Measurements from ENCODE around the gene EEPD1.
"Not testable (repeated sequence)": the region's sequence is repeated elsewhere in the genome, so short reads cannot be mapped to it uniquely, and the experiment has no call there.

EEPD1 gene

DNA sequence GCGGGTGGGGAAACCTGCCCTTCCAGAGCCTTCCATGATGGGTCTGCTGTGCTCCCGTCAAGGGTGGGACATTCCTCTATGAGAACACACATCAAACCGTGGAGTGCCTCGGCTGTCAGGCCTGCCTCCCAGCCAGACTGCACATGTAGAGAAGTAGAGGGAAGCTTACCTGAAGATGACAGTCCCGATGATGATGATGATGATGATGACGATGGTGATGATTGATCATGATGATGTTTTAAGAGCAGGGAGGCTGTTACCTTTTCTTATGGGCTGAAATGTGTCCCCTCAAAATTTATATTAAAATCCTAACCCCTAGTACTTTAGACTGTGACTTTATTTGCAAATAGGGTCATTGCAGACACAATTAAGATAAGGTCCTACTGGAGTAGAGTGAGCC is 160.6 kb downstream of the EEPD1 start:
- Histone ChIP-seq H3K4me1 (ENCODE audit: control insufficient read depth in 1 of 2, insufficient read depth in 2 of 2, low read length in 2 of 2) (peaks cover 0 to 4% of the 10 kb centered on the region in 2 donors), H3K27me3 (ENCODE audit: control insufficient read depth in 1 of 2, insufficient read depth in 2 of 2, low read length in 2 of 2) (no peaks in the 10 kb centered on the region), H3K36me3 (ENCODE audit: control insufficient read depth in 1 of 2, insufficient read depth in 2 of 2, low read length in 2 of 2) (no peaks in the 10 kb centered on the region), H3K9me3 (ENCODE audit: control insufficient read depth in 1 of 2, low read length in 2 of 2) (no peaks in the 10 kb centered on the region), H3K27ac (ENCODE audit: low read depth, low read length) (no peak overlapping the region), H3K9ac (ENCODE audit: low read depth in 1 of 2, low read length in 2 of 2) (no peak overlapping the region), H3K4me3 (ENCODE audit: low read depth in 1 of 2, low read length in 2 of 2) (no peak overlapping the region)

DNA sequence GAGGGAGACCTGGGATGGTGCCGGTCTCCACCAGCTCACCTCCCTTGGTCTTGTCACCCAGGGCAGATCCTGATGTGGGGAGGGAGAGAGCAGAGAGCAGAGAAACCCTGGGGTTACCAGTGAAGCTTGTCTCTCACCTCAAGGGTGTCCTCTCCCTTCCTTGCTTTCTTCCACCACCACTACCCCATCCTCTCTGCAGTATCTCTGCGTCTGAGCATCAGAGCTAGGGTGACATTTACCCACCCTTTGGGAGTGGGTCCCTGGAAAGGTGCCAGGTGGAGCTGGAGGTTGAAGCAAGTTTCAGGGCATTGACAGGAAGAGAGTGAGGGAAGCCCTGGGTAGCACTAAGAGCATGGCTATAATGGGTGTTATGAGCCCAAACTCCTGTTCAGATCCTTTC is 161.4 kb downstream of the EEPD1 start:
- Histone ChIP-seq H3K36me3 (ENCODE audit: control insufficient read depth in 1 of 2, insufficient read depth in 2 of 2, low read length in 2 of 2) (no peaks in the 10 kb centered on the region), H3K4me3 (ENCODE audit: low read depth in 1 of 2, low read length in 2 of 2) (no peak overlapping the region), H3K4me1 (ENCODE audit: control insufficient read depth in 1 of 2, insufficient read depth in 2 of 2, low read length in 2 of 2) (peaks cover 0 to 4% of the 10 kb centered on the region in 2 donors), H3K9ac (ENCODE audit: low read depth in 1 of 2, low read length in 2 of 2) (no peak overlapping the region), H3K27me3 (ENCODE audit: control insufficient read depth in 1 of 2, insufficient read depth in 2 of 2, low read length in 2 of 2) (no peaks in the 10 kb centered on the region), H3K9me3 (ENCODE audit: control insufficient read depth in 1 of 2, low read length in 2 of 2) (no peaks in the 10 kb centered on the region), H3K27ac (ENCODE audit: low read depth, low read length) (no peak overlapping the region)

DNA sequence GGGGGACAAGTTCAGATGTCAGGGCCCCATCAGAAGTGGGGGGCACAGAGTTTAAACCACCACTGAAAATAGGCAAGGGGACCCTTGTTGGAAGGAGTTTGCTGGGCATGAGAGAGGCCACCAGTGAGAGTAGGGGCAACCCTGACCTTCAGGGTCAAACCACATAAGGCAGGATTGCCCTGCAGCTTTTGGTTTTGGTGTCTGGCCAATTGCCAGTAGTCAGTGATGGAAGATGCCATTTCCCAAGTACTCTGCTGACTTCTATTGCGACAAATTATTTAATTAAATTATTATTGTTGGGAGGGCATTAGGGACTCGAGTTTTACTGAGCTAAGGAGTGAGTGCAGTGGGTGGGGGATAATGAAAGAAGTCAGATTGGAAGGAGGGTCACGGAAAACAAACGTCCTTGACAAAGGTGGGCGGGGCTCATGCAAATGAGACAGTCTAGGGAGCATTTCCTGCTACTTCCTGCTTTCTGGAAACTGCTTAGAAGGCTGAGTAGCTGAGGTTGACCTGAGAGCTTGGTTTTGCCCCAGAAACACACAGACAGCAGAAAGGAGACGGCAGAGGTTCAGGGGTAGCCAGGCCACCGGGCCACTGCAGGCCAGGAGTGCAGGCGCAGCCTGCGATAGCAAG is 162.4 kb downstream of the EEPD1 start:
- H3K4me1 ChIP-seq (ENCODE audit: control insufficient read depth in 1 of 2, insufficient read depth in 2 of 2, low read length in 2 of 2), result peaks cover 0 to 4% of the 10 kb centered on the region in 2 donors
- no peak overlapping the region for H3K9ac ChIP-seq (ENCODE audit: low read depth in 1 of 2, low read length in 2 of 2)
- no peak overlapping the region for H3K27ac ChIP-seq (ENCODE audit: low read depth, low read length)
- H3K36me3 ChIP-seq (ENCODE audit: control insufficient read depth in 1 of 2, insufficient read depth in 2 of 2, low read length in 2 of 2), result no peaks in the 10 kb centered on the region
- no peaks in the 10 kb centered on the region for H3K27me3 ChIP-seq (ENCODE audit: control insufficient read depth in 1 of 2, insufficient read depth in 2 of 2, low read length in 2 of 2)
- H3K9me3 ChIP-seq (ENCODE audit: control insufficient read depth in 1 of 2, low read length in 2 of 2), result no peaks in the 10 kb centered on the region
- no peak overlapping the region for H3K4me3 ChIP-seq (ENCODE audit: low read depth in 1 of 2, low read length in 2 of 2)

DNA sequence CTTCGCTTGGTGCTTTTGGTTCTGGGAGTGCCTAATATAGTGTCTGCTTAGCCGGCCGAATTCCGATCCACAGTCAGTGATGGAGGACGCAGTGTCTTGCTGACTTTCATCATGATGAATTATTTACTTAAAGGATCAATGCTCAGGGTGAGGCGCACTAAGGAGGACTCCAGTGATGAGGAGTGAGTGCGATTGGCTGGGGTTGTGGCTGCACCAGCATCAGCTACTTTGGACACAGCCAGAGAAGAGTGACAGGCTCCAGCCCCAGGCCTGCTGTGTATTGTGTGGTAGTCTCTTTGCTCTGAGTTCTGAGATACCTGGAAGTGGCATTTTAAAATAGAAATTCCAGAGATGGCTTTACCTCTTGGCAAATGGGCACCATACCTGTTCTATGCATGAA is 163.3 kb downstream of the EEPD1 start:
- Histone ChIP-seq H3K4me1 (ENCODE audit: control insufficient read depth in 1 of 2, insufficient read depth in 2 of 2, low read length in 2 of 2) (peaks cover 0 to 4% of the 10 kb centered on the region in 2 donors), H3K36me3 (ENCODE audit: control insufficient read depth in 1 of 2, insufficient read depth in 2 of 2, low read length in 2 of 2) (no peaks in the 10 kb centered on the region), H3K27me3 (ENCODE audit: control insufficient read depth in 1 of 2, insufficient read depth in 2 of 2, low read length in 2 of 2) (no peaks in the 10 kb centered on the region), H3K4me3 (ENCODE audit: low read depth in 1 of 2, low read length in 2 of 2) (no peak overlapping the region), H3K9me3 (ENCODE audit: control insufficient read depth in 1 of 2, low read length in 2 of 2) (no peaks in the 10 kb centered on the region), H3K27ac (ENCODE audit: low read depth, low read length) (no peak overlapping the region), H3K9ac (ENCODE audit: low read depth in 1 of 2, low read length in 2 of 2) (no peak overlapping the region)

DNA sequence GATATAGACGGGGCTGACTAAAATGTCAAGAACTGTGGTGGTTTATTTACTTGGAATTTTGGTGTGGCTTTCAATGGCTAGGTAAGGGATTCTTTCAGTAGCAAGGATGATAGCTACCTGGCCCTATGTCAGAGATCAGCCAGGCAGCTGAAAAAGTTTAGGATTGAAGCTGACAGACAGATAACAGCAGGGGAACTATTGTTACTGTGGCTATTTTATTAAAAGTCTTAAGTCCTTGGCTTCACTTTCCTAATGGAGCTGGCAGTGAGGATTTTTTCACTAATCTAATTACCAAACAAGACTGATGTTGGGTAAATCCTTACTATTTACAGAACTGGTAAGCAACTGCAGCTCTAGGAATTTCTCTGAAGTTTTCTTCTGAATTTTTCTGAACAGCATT is 164.2 kb downstream of the EEPD1 start:
- H3K27ac ChIP-seq (ENCODE audit: low read depth, low read length), result no peak overlapping the region
- H3K36me3 ChIP-seq (ENCODE audit: control insufficient read depth in 1 of 2, insufficient read depth in 2 of 2, low read length in 2 of 2), result no peaks in the 10 kb centered on the region
- H3K4me1 ChIP-seq (ENCODE audit: control insufficient read depth in 1 of 2, insufficient read depth in 2 of 2, low read length in 2 of 2), result peaks cover 0 to 4% of the 10 kb centered on the region in 2 donors
- H3K4me3 ChIP-seq (ENCODE audit: low read depth in 1 of 2, low read length in 2 of 2), result no peak overlapping the region
- no peaks in the 10 kb centered on the region for H3K9me3 ChIP-seq (ENCODE audit: control insufficient read depth in 1 of 2, low read length in 2 of 2)
- H3K9ac ChIP-seq (ENCODE audit: low read depth in 1 of 2, low read length in 2 of 2), result no peak overlapping the region
- no peaks in the 10 kb centered on the region for H3K27me3 ChIP-seq (ENCODE audit: control insufficient read depth in 1 of 2, insufficient read depth in 2 of 2, low read length in 2 of 2)

DNA sequence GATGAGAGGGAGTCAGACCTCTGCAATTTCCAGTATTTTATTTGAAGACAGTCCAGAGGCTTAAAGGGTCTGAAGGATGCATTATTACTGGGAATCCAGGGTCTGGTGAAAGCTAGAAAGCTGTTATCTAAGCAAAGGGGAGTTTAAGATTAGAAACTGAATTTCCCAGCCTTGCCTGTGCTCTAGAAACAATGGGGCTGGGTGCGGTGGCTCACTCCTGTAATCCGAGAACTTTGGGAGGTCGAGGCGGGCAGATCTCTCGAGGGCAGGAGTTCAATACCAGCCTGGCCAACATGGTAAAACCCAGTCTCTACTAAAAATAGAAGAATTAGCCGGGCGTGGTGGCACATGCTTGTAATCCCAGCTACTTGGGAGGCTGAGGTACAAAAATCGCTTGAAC is 165.1 kb downstream of the EEPD1 start:
- Histone ChIP-seq H3K4me3 (ENCODE audit: low read depth in 1 of 2, low read length in 2 of 2) (no peak overlapping the region), H3K9me3 (ENCODE audit: control insufficient read depth in 1 of 2, low read length in 2 of 2) (no peaks in the 10 kb centered on the region), H3K9ac (ENCODE audit: low read depth in 1 of 2, low read length in 2 of 2) (no peak overlapping the region), H3K27ac (ENCODE audit: low read depth, low read length) (no peak overlapping the region), H3K4me1 (ENCODE audit: control insufficient read depth in 1 of 2, insufficient read depth in 2 of 2, low read length in 2 of 2) (peaks cover 0 to 4% of the 10 kb centered on the region in 2 donors), H3K36me3 (ENCODE audit: control insufficient read depth in 1 of 2, insufficient read depth in 2 of 2, low read length in 2 of 2) (no peaks in the 10 kb centered on the region), H3K27me3 (ENCODE audit: control insufficient read depth in 1 of 2, insufficient read depth in 2 of 2, low read length in 2 of 2) (no peaks in the 10 kb centered on the region)

DNA sequence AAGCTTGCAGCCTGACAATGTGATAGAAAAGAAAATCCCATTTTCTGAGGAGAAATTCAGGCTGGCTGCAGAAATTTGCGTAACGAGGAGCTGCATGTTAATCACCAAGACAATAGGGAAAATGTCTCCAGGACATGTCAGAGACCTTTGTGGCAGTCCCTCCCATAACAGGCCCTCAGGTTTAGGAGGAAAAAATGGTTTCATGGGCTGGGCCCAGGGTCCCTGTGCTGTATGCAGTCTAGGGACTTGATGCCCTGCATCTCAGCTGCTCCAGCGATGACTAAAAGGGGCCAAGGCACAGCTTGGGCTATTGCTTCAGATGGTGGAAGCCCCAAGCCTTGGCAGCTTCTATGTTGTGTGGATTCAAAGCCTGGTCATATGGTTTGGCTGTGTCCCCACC is 168.2 kb downstream of the EEPD1 start:
- H3K27ac ChIP-seq (ENCODE audit: low read depth, low read length); H3K27me3 ChIP-seq (ENCODE audit: control insufficient read depth in 1 of 2, insufficient read depth in 2 of 2, low read length in 2 of 2); H3K9ac ChIP-seq (ENCODE audit: low read depth in 1 of 2, low read length in 2 of 2); H3K36me3 ChIP-seq (ENCODE audit: control insufficient read depth in 1 of 2, insufficient read depth in 2 of 2, low read length in 2 of 2); H3K4me3 ChIP-seq (ENCODE audit: low read depth in 1 of 2, low read length in 2 of 2); H3K9me3 ChIP-seq (ENCODE audit: control insufficient read depth in 1 of 2, low read length in 2 of 2); H3K4me1 ChIP-seq (ENCODE audit: control insufficient read depth in 1 of 2, insufficient read depth in 2 of 2, low read length in 2 of 2): not testable (repeated sequence)

DNA sequence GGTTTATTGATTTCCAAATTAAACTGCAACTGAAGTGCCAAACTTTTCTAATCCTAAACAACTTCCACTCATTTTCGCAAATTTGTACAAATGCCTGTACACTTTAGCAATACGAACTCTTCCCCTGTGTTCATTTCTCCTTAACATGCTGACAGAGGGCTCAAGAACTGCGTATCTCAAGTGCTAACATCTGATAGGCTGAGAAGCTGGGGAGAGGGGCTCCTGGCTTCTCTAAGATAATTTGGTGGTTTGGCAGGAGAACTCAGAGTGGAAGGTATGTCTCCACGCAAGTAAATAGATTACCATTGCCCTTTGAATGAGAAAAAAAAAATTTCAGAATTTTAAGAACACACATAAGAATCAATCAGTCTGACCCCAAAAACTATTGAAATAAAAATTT is 183.3 kb downstream of the EEPD1 start:
- H3K36me3 ChIP-seq (ENCODE audit: control insufficient read depth in 1 of 2, insufficient read depth in 2 of 2, low read length in 2 of 2), result no peaks in the 10 kb centered on the region
- H3K9me3 ChIP-seq (ENCODE audit: control insufficient read depth in 1 of 2, low read length in 2 of 2), result no peaks in the 10 kb centered on the region
- H3K4me1 ChIP-seq (ENCODE audit: control insufficient read depth in 1 of 2, insufficient read depth in 2 of 2, low read length in 2 of 2), result no peaks in the 10 kb centered on the region
- H3K9ac ChIP-seq (ENCODE audit: low read depth in 1 of 2, low read length in 2 of 2), result no peak overlapping the region
- no peak overlapping the region for H3K4me3 ChIP-seq (ENCODE audit: low read depth in 1 of 2, low read length in 2 of 2)
- H3K27ac ChIP-seq (ENCODE audit: low read depth, low read length), result no peak overlapping the region
- H3K27me3 ChIP-seq (ENCODE audit: control insufficient read depth in 1 of 2, insufficient read depth in 2 of 2, low read length in 2 of 2), result no peaks in the 10 kb centered on the region

DNA sequence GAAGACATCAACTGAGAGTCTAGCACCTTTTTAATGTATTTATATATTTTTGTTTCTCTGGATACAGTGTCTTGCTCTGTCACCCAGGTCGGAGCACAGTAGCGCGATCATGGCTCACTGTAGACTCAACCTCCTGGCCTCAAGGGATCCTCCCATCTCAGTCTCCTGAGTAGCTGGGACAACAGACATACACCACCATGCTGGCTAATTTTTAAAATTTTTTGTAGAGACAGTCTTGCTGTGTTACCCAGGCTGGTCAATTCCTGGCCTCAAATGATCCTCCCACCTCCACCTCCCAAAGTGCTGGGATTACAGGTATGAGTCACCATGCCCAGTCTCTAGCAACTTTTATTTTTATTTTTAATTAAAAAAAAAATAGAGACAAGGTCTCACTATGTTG is 185.2 kb downstream of the EEPD1 start:
- no peak overlapping the region for H3K27ac ChIP-seq (ENCODE audit: low read depth, low read length)
- no peak overlapping the region for H3K4me3 ChIP-seq (ENCODE audit: low read depth in 1 of 2, low read length in 2 of 2)
- H3K9me3 ChIP-seq (ENCODE audit: control insufficient read depth in 1 of 2, low read length in 2 of 2), result no peaks in the 10 kb centered on the region
- H3K4me1 ChIP-seq (ENCODE audit: control insufficient read depth in 1 of 2, insufficient read depth in 2 of 2, low read length in 2 of 2), result no peaks in the 10 kb centered on the region
- no peaks in the 10 kb centered on the region for H3K36me3 ChIP-seq (ENCODE audit: control insufficient read depth in 1 of 2, insufficient read depth in 2 of 2, low read length in 2 of 2)
- no peak overlapping the region for H3K9ac ChIP-seq (ENCODE audit: low read depth in 1 of 2, low read length in 2 of 2)
- no peaks in the 10 kb centered on the region for H3K27me3 ChIP-seq (ENCODE audit: control insufficient read depth in 1 of 2, insufficient read depth in 2 of 2, low read length in 2 of 2)

DNA sequence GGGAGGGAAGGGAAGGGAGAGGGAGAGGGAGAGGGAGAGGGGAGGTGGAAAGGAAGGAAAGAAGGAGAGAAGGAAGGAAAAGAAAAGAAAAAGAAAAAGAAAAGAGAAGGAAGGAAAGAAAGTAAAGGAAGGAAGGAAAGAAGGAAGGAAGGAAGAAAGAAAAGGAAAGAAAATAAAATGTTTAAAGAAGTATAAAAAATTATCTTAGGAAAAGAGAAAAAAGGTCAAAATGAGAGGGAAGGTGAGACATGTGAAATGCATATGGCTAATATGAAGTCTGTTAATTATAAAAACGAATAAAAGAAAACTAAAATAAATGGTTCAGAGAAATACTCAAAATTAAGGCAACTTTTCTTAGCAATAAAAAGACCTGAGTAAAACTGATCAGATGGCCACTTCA is 190.5 kb downstream of the EEPD1 start:
- Histone ChIP-seq H3K9me3 (ENCODE audit: control insufficient read depth in 1 of 2, low read length in 2 of 2) (no peaks in the 10 kb centered on the region), H3K27ac (ENCODE audit: low read depth, low read length) (no peak overlapping the region), H3K4me1 (ENCODE audit: control insufficient read depth in 1 of 2, insufficient read depth in 2 of 2, low read length in 2 of 2) (no peaks in the 10 kb centered on the region), H3K9ac (ENCODE audit: low read depth in 1 of 2, low read length in 2 of 2) (no peak overlapping the region), H3K36me3 (ENCODE audit: control insufficient read depth in 1 of 2, insufficient read depth in 2 of 2, low read length in 2 of 2) (no peaks in the 10 kb centered on the region), H3K27me3 (ENCODE audit: control insufficient read depth in 1 of 2, insufficient read depth in 2 of 2, low read length in 2 of 2) (no peaks in the 10 kb centered on the region), H3K4me3 (ENCODE audit: low read depth in 1 of 2, low read length in 2 of 2) (no peak overlapping the region)

DNA sequence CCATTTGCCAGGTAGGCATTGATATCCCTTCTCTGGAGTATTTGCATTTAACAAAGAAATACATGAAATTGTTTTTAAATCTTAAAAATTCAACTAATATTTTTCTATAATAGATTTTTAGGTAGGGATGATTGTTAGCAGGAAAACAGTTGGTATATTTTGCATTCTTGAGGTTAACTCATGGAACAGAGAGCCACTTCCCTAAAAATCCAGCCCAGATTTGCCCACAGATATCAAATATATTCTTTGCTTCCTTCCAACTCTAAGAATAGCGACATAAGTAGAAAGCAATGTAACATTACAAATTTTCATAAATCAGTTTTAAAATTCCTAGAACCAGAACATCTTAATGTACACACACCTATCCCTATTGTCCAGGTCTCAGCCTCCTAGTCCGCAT is 191.6 kb downstream of the EEPD1 start:
- Histone ChIP-seq H3K9me3 (ENCODE audit: control insufficient read depth in 1 of 2, low read length in 2 of 2) (no peaks in the 10 kb centered on the region), H3K4me3 (ENCODE audit: low read depth in 1 of 2, low read length in 2 of 2) (no peak overlapping the region), H3K9ac (ENCODE audit: low read depth in 1 of 2, low read length in 2 of 2) (no peak overlapping the region), H3K4me1 (ENCODE audit: control insufficient read depth in 1 of 2, insufficient read depth in 2 of 2, low read length in 2 of 2) (no peaks in the 10 kb centered on the region), H3K36me3 (ENCODE audit: control insufficient read depth in 1 of 2, insufficient read depth in 2 of 2, low read length in 2 of 2) (no peaks in the 10 kb centered on the region), H3K27ac (ENCODE audit: low read depth, low read length) (no peak overlapping the region), H3K27me3 (ENCODE audit: control insufficient read depth in 1 of 2, insufficient read depth in 2 of 2, low read length in 2 of 2) (no peaks in the 10 kb centered on the region)

Measured in duodenal mucosa (tissue), 2 donors.